Measurements from ENCODE around the gene COX6B2.

The COX6B2 gene

DNA sequence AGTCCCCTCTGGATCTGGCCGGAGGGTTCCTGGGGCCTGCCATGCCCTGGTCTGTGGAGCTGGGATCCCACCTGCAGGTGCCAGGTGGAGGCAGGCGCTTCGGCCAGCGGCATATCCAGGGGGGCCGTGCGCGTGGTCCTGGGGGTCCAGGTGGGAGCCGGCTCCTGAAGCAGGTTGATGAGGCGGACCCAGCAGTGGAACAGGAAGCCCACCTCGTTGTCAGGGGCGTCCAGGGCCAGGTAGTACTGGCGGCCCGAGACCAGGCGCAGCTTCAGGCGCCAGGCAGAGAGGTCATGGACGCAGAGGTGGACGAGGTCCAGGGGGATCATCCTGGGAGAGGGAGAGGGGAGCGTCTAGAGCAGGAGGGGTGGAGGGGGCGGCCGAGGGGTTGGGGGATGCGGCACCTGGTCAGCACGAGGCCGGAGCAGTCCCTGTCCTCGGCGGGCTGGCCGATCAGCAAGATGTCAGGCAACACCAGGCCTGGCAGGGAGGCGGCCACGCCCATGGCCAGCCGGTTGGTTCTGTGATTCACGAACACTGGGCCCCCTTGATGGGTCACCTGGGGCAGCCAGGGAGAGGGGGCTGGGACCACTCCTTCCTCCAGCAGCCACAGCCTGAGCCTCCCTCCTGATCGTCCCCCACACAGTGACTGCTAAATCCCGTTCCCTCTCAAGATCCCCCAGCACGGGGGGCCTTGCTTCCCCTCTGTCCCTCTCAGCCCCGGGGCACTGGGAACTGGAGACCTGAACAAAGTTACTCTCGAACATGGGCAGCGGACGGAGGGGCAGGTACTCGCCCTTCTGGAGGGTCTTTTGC, 7.9 kb upstream of the COX6B2 start:
- DNase-seq: no peak

DNA sequence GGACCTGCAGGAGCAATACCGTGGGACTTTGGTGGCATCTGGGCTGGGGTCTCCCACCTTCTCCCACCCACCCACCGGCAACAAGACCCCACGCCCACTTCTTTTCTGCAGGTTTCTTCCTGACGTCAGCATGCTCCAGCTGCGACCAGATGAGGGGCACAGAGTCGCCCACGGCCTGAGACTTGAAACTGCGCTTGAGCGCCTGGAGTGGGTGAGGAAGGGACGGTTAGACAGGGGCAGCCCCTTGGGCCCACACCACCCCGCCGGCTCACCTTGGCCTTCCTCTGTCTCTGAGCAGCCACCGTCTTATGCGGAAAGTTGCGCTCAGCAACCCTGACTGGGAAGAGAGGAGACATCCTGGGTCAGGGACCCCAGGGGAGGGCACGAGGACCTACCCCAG, 6.4 kb upstream of the COX6B2 start:
- no peak for DNase-seq

DNA sequence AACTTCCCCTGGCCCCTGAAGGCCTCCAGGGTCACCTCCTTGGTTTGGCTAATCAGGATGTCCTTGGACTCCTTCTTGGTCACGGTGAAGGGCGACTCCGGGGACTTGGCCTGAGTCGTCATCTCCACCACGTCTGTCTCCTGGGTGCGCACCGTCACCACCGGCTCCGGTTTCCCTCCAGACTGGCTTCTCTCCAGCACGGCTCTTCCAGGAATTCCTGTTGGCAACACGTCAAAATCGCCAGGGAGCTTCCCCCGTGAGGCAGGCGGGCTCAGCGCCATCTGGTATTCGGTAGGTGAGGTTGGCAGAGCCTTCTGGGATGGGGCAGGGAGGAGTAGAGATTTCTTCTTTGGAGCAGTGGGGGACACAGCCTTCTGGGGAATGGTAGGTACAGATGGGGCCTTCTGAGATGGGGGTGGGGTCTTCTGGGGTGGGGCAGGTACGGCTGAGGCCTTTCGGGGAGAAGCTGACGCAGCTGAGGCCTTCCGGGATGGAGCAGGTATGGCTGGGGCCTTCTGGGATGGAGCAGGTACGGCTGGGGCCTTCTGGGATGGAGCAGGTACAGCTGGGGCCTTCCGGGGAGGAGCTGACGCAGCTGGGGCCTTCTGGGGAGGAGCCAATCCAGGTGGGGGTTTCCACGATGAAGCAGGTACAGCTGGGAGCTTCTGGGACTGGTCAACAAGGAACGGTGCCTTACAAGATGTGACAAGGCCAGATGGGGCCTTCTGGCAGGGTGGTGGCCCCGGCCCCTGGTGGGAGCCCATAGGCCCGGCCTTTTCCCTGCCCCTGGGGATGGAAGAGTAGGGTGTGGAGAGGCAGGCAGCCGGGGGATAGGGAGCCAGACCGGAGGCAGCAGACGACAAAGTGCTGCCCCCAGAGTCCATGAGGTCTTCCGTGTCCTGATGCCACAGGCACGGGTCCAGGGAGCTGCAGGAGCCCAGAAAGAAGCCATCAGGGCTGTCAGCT, 4.7 kb upstream of the COX6B2 start:
- DNase-seq: no peak

DNA sequence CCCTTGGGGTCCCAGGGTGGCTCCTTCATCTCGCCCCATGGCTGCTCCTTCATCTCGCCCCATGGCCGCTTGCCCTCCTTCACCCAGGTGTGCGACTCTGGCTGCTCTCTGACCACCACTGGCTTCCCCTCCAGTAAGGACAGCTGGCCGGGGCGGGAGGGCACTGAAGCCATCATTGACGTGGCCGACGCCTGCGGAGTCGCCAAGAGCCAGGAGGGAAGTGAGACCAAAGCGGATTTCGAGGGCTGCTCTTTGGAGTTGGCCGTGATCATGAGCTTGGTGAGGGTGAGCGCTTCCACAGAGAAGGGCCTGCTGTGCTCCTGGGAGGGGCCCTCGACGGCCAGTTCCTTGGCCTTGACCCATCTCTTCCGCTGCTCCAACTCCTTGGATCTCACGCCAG, 4.0 kb upstream of the COX6B2 start:
- DNase-seq: no peak

DNA sequence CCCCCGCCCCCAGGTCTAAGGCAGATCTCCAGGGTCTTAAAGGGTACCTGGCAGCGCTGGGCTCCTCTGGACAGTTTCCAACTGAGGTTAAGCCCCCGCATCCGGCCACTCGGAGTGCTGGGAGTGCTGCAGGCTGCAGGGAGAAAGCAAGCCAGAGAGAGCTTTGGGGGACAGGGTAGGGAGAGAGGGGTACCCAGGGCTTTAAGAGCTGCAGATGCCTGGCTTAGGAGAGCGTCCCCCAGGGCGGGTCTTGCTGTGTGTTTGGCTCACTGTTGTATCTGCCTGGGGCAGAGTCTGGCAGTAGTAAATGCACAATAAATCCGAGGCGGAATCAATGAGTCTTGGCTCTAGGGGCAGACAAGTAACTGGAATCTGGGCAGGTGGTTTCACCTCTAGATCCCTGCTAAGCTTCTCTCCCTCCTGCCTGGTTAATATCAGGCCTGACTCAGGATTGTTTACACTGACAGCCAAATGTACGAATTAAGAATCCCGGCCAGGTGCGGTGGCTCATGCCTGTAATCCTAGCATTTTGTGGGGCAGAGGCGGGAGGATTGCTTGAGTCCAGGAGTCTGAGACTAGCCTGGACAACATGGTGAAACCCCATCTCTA, 798 bp upstream of the COX6B2 start:
- DNase-seq: no peak

DNA sequence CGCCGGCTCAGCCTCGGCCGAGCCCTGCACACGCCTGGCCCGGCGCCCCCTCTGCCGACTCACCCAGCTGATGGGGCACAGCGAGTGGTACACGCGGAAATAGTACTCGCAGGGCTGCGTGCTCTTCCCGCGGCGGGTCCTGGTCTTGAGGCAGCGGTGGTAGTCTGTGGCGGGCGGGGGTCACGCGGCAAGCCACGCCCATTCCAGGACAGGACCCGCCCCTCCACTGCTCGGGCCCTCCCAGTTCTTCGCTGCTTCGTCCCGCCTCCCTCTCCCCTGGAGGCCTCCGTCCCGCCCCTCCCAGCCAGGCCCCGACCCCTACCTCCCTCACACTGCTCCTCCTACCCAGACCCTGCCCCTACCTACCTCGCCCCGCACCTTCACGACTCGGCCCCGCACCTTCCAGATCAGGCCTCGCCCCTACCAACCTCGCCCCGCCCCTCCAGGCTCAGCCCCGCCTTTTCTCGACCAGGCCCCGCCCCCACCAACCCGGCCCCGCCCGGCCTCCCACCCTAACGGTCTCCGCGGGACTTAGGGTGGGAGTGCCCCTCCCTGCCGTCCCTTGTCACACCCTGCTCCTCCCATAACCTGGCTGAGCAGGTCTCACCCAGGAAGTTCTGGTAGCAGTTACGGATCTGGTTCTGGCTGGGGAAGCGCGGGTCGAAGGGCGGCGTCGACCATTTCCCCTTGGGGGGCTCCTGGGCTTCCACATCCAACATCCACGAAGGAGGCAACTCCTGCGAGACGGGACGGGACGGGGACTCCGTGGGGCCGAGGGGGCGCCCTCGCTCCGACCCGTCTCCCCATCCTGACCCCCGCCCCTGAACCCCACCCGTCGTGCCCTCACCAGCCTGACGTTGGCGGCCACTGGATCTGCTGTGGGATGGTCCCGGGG, 469 bp downstream of the COX6B2 start:
- no peak for DNase-seq

DNA sequence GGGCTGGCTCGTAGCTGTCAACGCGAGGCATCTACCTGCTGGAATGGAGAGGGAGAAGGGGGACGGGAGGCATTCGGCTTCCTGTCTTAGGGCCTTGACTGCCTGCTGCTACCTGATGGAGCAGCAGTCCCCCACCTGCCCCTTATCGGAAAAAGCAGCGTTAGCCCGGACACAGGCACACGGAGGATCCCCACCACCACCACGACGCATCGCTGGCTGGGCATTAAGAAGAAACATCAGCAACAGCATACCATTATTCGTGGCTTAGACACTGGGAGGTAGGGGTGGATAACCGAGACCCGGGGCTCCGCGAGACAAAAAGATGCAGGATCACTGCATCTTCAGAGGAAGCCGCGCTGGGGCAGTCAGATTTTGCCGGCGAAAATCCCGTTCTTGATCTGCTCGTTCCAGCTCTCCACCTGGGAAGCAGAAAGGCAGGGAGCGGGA, 1.1 kb downstream of the COX6B2 start:
- no peak for DNase-seq

DNA sequence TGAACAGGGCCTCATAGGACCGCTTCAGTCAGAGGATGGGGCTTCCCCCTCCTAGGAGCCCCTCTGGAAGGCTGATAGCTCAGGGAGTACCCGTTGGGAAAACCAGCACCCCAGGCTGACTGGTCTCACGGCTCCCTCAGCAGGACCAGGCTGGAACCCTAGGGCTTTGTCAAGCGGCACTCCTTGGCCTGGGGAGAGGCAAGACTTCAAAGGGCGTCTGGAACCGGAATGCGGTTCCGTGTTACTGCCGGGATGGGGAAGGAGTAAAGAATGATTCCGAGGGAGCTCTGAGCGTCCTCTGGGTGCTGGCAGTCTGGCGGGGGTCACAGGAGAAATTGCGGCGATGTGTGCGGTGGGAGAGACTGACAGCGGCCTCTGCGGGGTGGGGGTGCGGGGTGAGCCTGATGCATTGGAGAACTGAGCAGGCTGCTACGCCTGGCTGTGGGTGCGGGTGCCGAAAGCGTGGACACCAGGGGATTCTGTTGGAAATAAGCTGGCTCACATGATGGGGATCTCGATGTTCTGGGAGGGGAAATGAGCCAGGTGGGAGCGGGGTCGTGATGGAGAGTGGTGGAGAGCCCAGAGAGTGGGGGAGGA, 1.9 kb downstream of the COX6B2 start:
- no peak for DNase-seq

DNA sequence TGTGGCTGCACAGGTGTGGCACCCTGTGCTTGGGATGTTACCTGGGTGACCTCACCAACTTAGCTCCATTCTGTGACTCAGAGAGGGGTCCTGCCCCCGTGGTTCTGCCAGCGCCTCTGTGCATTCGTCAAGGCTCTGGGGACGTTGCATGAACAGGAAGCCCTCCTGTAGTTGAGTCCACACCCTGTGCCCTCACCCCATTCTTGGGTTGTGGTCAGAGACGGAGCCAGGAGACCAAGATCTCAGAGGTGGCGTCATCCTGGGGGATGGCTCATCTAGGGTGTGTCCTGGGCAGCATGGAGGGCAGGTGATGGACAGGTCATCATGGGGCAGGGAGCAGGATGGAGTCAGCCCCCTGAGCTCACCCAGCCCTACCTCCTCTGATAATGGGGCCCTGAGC, 2.5 kb downstream of the COX6B2 start:
- DNase-seq: no peak

DNA sequence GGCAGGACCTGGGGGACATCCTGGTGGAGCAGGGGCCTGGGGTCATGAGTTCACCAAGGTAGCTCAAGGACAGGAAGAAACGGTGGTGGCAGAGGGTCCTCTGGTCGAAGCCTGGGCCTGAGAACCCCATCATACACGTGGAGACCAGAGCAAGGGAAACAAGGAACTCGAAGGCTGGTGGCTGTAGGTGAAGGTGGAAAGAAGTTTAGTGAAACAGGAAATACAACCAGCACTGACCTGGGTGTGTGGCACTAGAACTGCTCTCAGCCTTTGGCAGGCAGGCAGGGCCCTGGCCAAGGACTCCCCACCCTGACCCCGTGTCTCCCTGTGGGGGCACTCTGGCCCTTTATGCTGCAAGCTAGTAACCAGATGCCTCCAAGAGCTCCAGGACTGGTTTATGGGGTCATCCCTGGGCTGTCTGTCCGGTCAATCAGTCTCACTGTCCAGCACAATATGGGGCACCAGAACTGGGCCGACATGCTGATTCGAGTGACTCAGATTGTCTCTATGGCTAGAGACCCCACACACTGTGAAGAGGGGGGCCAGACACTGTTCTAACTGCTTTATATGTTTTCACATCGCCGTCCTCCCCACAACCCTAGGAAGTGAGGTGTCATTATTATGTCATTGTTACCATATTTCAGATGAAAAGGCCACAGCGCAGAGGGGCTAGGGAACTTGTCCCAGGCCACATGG, 3.8 kb downstream of the COX6B2 start:
- no peak for DNase-seq

DNA sequence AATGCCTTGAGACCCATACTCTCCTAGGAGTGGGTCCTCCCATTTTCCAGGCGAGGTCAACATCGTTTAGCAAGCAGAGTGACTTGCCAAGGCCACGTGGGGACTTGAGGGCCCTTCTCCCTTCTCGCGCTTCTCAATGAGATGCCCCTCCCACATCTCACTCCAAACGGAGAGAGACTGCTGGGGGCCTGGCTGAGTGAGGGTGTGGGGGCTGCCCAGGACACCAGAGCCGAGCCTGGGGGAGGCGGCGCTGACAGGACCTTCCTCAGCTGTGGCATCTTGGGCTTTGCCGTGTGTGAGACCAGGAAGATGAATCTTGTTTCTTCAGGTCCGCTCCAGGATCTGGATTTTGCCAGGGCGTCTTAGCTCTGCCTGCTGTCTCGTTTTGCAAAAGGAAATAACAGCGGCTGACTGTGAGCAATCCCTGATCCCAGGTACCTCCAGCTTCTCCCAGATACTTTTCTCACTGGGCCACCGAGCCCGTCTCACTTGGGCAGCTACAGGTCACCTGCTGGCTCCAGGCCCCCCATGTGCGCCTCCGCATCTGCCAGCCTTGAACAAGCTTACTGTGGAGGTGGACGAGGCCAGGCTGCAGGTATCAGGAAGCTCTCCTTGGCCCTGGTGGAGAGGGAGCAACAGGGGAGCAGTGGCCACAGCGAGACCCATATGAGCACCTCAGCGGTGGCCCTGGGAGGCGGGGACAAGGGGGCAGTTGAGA, 6.0 kb downstream of the COX6B2 start:
- DNase-seq: peak; percentile 79

DNA sequence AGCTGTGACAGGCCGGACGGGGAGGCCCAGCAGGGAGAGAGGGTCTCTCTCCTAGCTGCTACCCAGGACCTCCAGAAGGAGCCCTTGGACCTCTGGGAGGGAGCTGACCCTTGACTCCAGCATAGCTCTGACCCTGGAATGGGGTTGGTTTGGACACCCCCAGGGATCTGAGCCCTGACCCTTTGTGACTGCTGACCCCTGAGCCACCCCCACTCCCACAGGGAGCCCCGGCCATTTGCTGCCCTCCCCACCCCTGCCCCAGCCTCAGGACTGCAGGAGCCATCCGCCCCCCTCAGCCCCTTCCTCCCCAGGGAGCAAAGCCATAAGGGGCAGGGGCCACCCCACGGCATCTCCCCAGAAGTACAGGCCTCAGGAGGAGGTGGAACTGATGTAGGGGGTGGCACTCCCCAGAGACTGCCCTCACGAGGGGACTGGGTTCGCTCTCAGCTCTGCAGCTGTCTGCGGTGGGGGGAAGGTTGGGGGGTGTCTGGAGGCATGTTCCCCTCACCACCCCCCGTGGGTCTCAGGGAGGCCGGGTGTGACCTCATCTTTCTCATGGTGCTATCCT, 7.0 kb downstream of the COX6B2 start:
- no peak for DNase-seq

DNA sequence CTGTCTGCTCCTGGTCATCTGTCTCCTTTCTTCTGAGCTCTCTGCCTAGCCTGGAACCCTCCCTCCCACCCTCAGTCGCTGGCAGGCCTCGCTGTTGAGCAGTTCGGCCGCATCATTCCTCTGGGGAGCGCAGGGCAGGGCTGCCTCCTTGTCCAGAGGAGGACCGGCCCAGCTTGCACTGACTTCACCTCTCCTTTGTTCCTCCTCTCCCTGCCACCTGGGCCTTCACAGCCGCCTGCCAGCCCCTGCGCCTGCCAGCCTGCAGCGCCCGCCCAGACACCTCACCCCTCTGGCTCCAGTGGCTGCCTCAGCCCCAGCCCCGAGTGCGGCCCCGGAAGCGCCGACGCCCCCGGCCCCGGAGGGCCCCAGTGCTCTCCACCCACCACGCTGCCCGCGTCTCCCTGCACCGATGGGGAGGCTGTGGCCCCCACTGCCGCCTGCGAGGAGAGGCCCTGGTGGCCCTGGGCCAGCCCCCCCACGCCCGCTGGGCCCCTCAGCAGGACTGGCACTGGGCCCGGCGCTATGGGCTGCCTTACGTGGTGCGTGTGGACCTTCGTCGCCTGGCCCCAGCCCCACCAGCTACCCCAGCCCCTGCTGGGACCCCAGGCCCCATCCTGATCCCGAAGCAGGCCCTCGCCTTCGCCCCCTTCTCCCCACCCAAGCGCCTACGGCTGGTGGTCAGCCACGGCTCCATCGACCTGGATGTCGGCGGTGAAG, 7.6 kb downstream of the COX6B2 start:
- DNase-seq: no peak

DNA sequence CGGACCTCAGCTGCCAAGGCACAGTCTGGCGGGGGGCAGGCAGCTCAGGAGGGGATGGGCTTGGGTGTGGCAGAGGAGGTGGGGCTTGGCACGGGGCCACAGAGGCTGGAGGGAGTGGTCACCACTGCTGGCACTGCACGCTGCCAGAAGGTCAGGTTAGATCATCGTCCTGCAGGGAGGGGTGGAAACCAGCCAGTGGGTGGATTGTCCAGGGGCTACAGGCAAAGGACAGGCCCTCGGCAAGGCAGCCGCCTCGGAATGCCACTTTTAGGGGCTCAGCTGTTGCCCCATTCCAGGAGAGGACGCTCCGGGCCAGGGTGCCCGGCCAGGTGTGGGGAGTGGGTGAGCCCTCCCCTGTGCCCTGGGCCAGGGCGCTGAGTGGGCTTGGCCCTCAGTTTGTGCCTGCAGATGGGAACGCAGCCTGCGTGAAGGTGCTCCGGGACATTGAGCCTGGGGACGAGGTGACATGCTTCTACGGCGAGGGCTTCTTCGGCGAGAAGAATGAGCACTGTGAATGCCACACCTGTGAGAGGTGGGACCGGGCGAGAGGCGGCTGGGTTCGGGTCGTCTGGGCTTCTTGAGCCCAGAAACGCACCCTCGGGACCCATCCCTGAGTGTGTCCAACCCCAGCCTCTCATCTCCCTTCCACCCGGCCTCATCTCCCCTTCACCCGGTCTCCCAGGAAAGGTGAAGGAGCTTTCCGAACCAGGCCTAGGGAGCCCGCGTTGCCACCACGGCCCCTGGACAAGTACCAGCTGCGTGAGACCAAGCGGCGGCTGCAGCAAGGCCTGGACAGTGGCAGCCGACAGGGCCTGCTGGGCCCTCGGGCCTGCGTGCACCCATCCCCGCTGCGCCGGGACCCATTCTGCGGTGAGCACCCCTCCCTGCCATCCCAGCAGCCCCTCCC, 8.4 kb downstream of the COX6B2 start:
- no peak for DNase-seq

DNA sequence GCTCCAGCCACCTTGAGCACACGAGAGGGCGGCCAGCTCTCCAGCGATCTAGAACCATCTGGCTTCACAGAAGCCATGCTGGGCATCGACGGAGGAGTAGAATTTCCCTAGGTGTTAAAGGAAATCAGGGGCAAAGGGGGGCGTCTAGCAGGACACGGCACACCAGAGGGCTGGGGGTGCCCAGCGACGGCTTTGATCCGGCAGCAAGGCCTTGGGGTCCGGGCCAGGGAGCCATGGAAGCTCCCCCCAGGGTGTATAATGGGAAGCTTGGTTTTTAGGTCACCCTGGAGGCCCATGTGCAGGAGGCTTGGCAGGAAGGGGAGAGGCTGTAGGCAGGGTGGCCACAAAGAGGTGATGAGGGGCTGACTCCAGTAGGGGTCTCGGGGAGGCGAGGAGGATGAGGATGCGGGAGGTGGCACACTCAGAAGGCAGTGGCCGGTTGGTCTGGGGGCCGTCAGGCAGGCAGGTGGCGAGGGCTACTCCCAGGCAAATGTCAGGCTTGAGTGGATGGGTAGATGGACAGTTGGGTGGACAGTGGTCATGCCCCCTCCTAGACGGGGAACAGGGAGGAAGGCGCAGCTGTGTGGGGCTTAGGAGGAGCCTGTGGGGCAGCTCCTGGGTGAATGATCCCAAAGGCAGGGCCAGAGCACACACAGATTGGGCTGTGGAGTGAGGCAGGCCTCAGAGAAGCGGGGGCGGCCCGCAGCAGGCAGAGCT, 9.3 kb downstream of the COX6B2 start:
- no peak for DNase-seq

DNA sequence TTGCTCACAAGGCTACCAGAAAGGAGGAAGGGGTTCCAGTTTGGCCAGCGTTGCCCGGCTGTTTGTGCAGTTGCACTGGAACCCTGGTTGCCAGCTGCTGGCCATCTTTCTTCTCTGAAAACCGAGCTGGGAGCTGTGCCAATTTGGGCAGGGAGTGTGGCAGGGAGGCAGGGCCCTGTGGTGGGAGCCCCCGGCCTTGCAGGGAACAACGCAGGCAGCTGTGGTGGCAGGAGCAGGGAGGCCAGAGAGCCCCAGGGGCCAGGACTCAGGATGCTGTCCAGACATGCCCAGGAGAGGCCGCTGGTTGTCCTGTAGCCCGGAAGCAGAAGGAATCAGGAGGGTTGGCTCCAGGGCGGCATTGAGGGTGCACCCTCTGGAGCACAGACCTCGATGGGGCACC, 10.1 kb downstream of the COX6B2 start:
- DNase-seq: peak; percentile 87

DNA sequence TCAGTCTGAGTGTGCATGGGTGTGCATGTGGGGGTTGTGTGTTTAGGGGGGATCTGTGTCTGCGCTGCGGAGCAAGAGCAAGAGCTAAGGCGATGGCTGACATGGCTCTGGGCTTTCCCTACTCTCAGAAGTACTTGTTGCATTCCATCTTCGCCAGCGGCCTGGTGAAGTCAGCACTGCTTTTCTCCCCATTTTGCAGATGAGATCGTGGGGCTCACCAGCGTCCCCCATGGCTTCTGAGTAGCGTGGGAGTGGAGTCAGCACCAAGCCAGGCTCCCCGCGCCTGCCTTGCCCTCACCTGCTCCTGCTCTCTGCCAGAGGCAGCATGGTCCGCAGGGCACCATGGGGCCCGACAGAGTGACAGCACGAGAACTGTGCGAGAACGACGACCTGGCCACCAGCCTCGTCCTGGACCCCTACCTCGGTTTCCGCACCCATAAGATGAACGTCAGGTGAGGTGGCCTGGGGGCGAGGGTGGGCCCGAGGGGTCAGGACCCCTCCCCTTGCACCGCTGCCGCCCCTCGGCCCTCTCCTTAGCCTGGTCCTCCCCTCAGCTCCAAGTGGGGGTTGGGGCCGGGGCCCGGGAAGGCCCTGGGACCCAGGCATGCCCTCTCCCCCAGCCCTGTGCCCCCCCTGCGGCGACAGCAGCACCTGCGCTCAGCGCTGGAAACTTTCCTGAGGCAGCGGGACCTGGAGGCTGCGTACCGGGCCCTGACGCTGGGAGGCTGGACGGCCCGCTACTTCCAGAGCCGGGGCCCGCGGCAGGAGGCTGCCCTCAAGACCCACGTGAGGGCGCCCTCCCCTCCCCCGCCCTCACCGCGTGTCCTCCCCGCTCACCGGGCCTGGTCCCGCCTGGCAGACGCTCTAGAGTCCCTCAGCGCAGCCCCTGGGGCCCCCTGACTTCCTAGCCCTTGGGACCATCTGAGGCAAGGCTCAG, 12.7 kb downstream of the COX6B2 start:
- no peak for DNase-seq

All from DMS79 (cell line).